ENCODE results near the gene ZC2HC1B. TPM values are rescaled to one million over a fixed set of nuclear protein-coding genes. Genes with fewer than 3 reads are reported as not detected.

Gene ZC2HC1B
- total and polyA plus RNA-seq, 2 donors (not counting 1 experiment from before 2014, with no cell fraction given) = not detected

GRCh38 chr6:143957679-143958274 is 93.5 kb downstream of the ZC2HC1B start:
- no peak for TF ChIP-seq EZH2 (IDR thresholded peaks at IDR 0.05; ENCODE audit: low read length, missing control alignments)
- TF ChIP-seq, protein P1, sequence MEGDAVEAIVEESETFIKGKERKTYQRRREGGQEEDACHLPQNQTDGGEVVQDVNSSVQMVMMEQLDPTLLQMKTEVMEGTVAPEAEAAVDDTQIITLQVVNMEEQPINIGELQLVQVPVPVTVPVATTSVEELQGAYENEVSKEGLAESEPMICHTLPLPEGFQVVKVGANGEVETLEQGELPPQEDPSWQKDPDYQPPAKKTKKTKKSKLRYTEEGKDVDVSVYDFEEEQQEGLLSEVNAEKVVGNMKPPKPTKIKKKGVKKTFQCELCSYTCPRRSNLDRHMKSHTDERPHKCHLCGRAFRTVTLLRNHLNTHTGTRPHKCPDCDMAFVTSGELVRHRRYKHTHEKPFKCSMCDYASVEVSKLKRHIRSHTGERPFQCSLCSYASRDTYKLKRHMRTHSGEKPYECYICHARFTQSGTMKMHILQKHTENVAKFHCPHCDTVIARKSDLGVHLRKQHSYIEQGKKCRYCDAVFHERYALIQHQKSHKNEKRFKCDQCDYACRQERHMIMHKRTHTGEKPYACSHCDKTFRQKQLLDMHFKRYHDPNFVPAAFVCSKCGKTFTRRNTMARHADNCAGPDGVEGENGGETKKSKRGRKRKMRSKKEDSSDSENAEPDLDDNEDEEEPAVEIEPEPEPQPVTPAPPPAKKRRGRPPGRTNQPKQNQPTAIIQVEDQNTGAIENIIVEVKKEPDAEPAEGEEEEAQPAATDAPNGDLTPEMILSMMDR (conservative IDR thresholded peaks at IDR 0.05 in 1 of 2, IDR thresholded peaks at IDR 0.05 in 1 of 2; ENCODE audit: low read depth in 1 of 2, low read length in 2 of 2) = no peak
- Histone ChIP-seq H3K4me1 (ENCODE audit: control insufficient read depth, extremely low read depth, insufficient read depth, low read length) (no peaks in the 10 kb centered on the region), H3K4me3 (replicated peaks in 1 of 4; ENCODE audit: control extremely low read depth in 1 of 4, insufficient read depth in 1 of 4, low read depth in 3 of 4, low read length in 4 of 4) (no peak overlapping the region), H3K9me3 (ENCODE audit: control insufficient read depth, insufficient read depth, low read depth, low read length) (no peaks in the 10 kb centered on the region), H3K27ac (ENCODE audit: insufficient read depth, low read length) (no peak overlapping the region), H2AFZ (ENCODE audit: low read length) (no peak overlapping the region), H4K20me1 (ENCODE audit: control insufficient read depth, extremely low read depth, insufficient read depth, low read length) (no peaks in the 10 kb centered on the region), H3K27me3 (ENCODE audit: control insufficient read depth, insufficient read depth, low read length) (no peaks in the 10 kb centered on the region), H3K36me3 (ENCODE audit: control insufficient read depth, insufficient read depth, low read length) (no peaks in the 10 kb centered on the region), H3K9ac (ENCODE audit: insufficient read depth, low read length) (no peak overlapping the region), H3K4me2 (ENCODE audit: extremely low read depth, insufficient read depth, low read length) (no peak overlapping the region), H3K79me2 (ENCODE audit: control insufficient read depth, insufficient read depth, low read length) (no peaks in the 10 kb centered on the region)
- DNase-seq (ENCODE audit: low read depth in 2 of 2) = no peak

- no peaks in the 10 kb centered on the region for H3K79me2 ChIP-seq (ENCODE audit: control insufficient read depth, insufficient read depth, low read length)
- no peaks in the 10 kb centered on the region for H3K36me3 ChIP-seq (ENCODE audit: control insufficient read depth, insufficient read depth, low read length)
- H3K4me3 ChIP-seq (replicated peaks in 1 of 4; ENCODE audit: control extremely low read depth in 1 of 4, insufficient read depth in 1 of 4, low read depth in 3 of 4, low read length in 4 of 4) = no peak overlapping the region
- no peak overlapping the region for H3K9ac ChIP-seq (ENCODE audit: insufficient read depth, low read length)
- H3K4me1 ChIP-seq (ENCODE audit: control insufficient read depth, extremely low read depth, insufficient read depth, low read length) = no peaks in the 10 kb centered on the region
- no peaks in the 10 kb centered on the region for H3K27me3 ChIP-seq (ENCODE audit: control insufficient read depth, insufficient read depth, low read length)
- no peak overlapping the region for H2AFZ ChIP-seq (ENCODE audit: low read length)
- no peak for DNase-seq (ENCODE audit: low read depth in 2 of 2)
- no peak for TF ChIP-seq EZH2 (IDR thresholded peaks at IDR 0.05; ENCODE audit: low read length, missing control alignments)
- TF ChIP-seq, protein P1 (conservative IDR thresholded peaks at IDR 0.05 in 1 of 2, IDR thresholded peaks at IDR 0.05 in 1 of 2; ENCODE audit: low read depth in 1 of 2, low read length in 2 of 2) = no peak
- H3K9me3 ChIP-seq (ENCODE audit: control insufficient read depth, insufficient read depth, low read depth, low read length) = no peaks in the 10 kb centered on the region
- H4K20me1 ChIP-seq (ENCODE audit: control insufficient read depth, extremely low read depth, insufficient read depth, low read length) = no peaks in the 10 kb centered on the region
- no peak overlapping the region for H3K4me2 ChIP-seq (ENCODE audit: extremely low read depth, insufficient read depth, low read length)
- H3K27ac ChIP-seq (ENCODE audit: insufficient read depth, low read length) = no peak overlapping the region
Observed at GRCh38 chr6:143958839-143959399, 94.6 kb downstream of the ZC2HC1B start.

- Histone ChIP-seq H3K27ac (ENCODE audit: insufficient read depth, low read length) (no peak overlapping the region), H3K79me2 (ENCODE audit: control insufficient read depth, insufficient read depth, low read length) (no peaks in the 10 kb centered on the region), H4K20me1 (ENCODE audit: control insufficient read depth, extremely low read depth, insufficient read depth, low read length) (no peaks in the 10 kb centered on the region), H3K9me3 (ENCODE audit: control insufficient read depth, insufficient read depth, low read depth, low read length) (no peaks in the 10 kb centered on the region), H3K27me3 (ENCODE audit: control insufficient read depth, insufficient read depth, low read length) (no peaks in the 10 kb centered on the region), H3K4me3 (replicated peaks in 1 of 4; ENCODE audit: control extremely low read depth in 1 of 4, insufficient read depth in 1 of 4, low read depth in 3 of 4, low read length in 4 of 4) (no peak overlapping the region), H2AFZ (ENCODE audit: low read length) (no peak overlapping the region), H3K4me1 (ENCODE audit: control insufficient read depth, extremely low read depth, insufficient read depth, low read length) (no peaks in the 10 kb centered on the region), H3K36me3 (ENCODE audit: control insufficient read depth, insufficient read depth, low read length) (no peaks in the 10 kb centered on the region), H3K9ac (ENCODE audit: insufficient read depth, low read length) (no peak overlapping the region), H3K4me2 (ENCODE audit: extremely low read depth, insufficient read depth, low read length) (no peak overlapping the region)
- TF ChIP-seq, protein P1 (conservative IDR thresholded peaks at IDR 0.05 in 1 of 2, IDR thresholded peaks at IDR 0.05 in 1 of 2; ENCODE audit: low read depth in 1 of 2, low read length in 2 of 2) = no peak
- TF ChIP-seq EZH2 (IDR thresholded peaks at IDR 0.05; ENCODE audit: low read length, missing control alignments) = no peak
- DNase-seq (ENCODE audit: low read depth in 2 of 2) = peak in 1 of 2 donors; percentile 12
Observed at GRCh38 chr6:143959927-143960326, 95.7 kb downstream of the ZC2HC1B start.
